Inferior parietal cortex (tissue), 1 donor: ENCODE results near the gene ANKS3.

Experiments
- DNase-seq: peaks from one replicate; pipeline ENCODE4 v3.0.0-alpha.2; 2016; ENCODE audit errors: extremely low spot score

The ANKS3 gene

GRCh38 chr16:4728676-4729075, 5.4 kb downstream of the ANKS3 start:
- no peak for DNase-seq

- no peak for DNase-seq
These were observed 7.5 kb downstream of the ANKS3 start for GRCh38 chr16:4726616-4727015.

GRCh38 chr16:4724661-4725270, 9.3 kb downstream of the ANKS3 start:
- no peak for DNase-seq

DNA sequence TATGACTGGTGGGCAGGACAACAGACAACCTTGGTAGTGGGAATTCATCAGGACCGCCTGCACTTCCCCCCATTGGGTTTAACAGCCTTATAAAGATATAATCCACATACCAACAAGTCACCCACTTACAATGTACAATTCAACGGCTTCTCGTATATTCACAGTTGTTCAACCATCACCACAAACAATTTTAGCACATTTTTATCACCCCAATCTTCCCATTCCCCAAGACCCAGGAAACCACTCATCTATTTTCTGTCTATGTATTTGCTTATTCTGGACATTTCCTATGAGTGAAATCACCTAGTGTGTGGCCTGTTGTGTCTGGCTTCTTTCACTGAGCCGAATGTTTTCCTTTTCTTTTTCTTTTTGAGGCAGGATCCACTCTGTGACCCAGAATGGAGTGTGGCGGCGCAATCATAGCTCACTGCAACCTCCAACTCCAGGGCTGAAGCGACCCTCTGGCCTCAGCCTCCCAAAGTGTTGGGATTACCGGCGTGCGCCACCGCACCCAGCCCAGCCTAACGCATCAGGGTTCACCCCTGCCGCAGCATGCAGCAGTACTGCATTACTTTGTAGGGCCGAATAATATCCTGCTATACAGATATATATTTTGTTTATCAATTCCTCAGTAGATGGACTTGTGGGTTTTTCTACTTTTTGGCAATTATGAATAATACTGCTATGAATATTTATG, 10.9 kb downstream of the ANKS3 start:
- DNase-seq = no peak

- DNase-seq = no peak
These were observed 15.6 kb downstream of the ANKS3 start for GRCh38 chr16:4718466-4718865.

DNA sequence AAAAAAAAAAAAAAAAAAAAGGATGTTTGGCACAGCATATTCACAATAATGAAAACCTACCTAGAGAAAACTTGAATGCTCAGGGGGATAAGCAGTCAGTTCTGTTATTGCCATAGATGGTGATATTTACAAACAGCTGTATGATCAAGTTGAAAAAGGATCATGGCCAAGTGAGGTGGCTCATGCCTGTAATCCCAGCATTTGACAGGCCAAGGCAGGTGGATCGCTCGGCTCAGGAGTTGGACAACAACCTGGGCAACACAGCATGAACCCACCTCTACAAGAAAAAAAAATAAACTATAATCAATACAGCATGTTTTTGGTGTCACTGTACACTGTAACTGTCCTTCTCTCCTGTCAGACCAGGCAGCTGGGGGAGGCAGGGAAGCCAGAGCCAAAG, 19.1 kb downstream of the ANKS3 start:
- DNase-seq = no peak

DNA sequence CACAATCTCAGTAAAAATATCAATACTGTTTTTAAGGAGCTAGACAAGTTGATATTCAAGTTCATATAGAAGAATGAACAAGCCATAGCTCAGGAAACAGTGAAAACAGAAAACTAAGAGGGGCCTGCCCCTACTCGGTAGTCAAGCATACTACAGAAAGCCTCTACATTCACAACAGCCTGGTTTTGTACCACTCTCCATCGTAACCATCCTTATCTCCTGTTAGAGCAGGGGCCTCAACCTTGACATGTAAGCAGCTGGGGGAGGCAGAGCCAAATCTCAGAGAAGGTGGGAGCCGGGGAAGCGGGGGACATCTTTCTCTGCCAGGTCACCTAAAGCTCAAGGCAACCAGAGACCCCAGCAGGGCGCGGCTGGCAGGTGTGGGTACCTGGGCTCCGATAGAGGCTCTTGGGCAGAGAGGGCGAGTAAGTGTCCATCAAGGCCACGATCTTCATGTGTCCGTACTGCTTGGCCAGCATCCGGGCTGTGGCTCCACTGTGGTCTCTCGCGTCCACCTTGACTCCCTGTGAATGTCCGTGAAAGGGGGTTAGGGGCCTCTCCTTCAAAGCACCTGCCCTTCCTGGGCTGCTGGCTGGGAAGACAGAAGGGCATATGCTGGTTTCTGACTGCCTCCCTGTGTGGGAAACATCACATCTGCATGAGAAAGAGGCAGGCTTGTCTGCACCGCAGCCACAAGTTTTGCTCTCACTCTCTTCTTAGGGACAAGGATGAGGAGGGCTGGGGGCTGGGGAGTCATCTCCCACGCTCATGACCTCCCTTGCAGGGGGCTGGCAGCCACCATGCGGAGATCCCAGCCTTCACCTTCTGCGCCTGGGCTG, 20.2 kb downstream of the ANKS3 start:
- DNase-seq = no peak

DNA sequence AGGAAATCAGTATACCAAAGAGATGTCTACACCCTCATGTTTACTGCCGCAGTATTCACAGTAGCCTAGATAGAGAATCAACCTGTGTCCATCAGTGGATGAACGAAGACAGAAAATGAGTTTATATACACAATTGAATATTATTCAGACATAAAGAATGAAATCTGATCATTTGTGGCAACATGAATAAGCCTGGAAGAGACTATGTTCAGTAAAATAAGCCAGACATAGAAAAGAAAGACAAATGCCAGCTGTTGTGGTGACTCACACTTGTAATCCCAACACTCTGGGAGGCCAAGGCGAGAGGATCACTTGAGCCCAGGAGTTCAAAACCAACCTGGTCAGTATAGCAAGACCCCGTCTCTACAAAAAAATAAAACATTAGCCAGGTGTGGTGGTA, 24.6 kb downstream of the ANKS3 start:
- no peak for DNase-seq

- peak; percentile 29 for DNase-seq
These were observed 27.2 kb downstream of the ANKS3 start for GRCh38 chr16:4706871-4707270.

- DNase-seq = no peak
These were observed 29.2 kb downstream of the ANKS3 start for GRCh38 chr16:4704913-4705312.

- no peak for DNase-seq
These were observed 29.6 kb downstream of the ANKS3 start for GRCh38 chr16:4704491-4704890.

DNA sequence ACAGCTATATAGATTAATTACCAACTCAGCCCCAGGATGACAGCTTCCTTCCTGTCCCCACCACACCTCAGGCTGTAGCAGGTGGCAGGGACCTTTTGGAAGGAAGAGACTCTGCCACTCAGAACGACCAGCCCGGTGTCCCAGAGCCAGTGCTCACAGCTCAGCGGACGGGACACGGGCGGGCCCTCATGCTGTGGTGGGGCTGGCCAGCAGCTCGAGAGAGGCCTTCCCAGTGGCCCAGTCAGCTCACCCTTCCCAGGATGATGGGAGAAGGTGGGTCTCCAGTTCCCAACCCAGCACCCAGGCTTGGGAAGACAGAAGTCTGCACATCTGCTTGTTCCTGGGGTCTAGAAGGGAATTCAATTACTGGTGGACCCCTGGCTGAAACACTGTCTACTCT, 30.2 kb downstream of the ANKS3 start:
- DNase-seq = no peak

- DNase-seq = no peak
These were observed 31.6 kb downstream of the ANKS3 start for GRCh38 chr16:4702466-4702808.

- DNase-seq = no peak
These were observed 32.1 kb downstream of the ANKS3 start for GRCh38 chr16:4701791-4702465.

DNA sequence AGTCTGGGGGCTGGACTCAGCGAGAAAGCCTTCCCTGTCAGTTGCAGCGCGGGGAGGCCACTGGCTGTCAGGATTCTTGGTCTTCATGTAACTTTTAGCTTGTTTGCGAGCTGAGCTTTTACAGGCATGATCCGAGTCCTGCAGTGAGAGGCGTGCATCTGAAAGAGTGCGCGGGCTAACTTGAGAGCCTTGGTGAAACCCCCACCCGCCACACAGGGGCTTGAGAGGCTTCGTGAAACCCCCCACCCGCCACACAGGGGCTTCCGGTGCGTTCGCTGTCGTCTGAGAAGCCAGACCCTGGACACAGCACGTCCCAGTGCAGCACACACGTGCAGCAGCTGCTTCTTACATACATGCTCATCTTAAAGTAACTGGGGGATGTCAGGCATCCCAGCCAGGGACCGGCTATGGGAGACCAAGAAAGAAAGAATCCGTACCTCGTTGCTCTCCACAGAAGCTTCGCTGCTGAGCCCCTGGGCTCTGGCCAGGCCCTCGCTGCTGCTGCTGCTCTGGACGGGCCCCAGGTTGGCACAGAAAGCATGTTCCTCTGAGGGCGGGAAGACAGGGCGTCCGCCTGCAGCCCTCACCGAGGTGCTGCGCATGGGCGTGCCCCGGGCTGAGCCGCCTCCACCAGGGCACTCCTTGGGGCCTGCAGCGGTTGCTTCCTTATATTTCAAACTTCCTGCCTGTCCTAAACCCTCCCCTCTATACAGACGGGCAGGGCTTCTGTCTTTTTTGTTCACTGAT, 32.9 kb downstream of the ANKS3 start:
- DNase-seq = no peak

GRCh38 chr16:4700380-4700996, 33.6 kb downstream of the ANKS3 start:
- no peak for DNase-seq

DNA sequence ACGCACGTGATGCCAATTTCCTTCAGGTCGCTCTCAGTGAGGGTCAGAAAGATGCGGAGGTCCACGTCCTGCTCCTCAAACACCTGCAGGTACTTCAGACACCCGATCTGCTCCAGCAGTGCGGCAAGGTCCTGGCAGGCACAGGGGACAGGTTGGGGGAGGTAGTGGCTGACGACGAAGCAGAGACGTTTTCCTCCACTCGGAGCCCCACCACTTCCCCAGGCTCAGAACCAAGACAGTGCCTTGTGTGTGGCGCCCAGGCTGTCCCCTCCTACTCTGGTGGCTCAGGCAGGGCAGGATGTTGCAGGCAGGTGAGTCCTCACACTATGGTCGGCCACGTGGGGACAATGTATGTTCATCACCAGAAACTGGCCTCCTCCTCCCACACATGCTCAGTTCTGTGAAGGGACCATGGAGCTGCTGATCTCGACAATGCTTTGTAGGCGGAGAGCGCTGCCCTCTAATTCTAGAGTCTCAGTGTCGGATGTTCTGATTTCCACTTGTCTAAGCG, 35.0 kb downstream of the ANKS3 start:
- DNase-seq = no peak

DNA sequence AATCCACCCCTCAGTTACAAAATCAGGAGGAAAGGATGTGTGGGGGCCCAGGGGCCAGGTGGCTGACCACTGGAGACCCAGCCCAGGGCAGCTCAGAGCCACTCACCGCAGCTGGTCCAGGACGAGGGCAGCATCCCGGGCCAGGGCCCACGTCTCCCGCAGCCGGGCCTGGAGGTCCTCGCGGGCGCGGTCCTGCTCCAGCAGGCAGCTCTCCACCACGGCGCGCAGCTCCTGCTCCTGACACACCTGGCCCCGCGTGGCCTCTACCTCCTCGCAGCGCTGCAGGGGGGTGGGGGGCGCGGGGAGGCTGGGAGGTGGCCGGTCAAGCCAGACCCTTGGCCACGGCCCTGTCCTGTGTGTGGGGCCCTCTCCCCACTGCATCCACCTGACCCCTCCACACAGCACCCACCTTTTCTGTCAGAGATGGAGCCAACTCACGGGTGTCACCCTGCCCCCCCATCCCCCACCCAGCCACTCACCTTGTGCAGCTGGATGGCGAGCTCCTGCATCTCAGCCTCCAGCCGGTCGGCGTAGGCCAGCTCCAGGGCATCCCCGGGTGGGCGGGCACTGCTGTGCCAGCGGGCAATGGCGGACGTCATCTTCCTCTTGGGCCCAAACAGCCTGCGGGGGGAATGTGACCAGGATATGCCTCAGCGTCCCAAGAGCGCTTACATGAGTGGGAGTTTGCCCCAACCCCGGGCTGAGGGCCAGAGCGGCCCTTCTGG, 35.6 kb downstream of the ANKS3 start:
- no peak for DNase-seq

DNA sequence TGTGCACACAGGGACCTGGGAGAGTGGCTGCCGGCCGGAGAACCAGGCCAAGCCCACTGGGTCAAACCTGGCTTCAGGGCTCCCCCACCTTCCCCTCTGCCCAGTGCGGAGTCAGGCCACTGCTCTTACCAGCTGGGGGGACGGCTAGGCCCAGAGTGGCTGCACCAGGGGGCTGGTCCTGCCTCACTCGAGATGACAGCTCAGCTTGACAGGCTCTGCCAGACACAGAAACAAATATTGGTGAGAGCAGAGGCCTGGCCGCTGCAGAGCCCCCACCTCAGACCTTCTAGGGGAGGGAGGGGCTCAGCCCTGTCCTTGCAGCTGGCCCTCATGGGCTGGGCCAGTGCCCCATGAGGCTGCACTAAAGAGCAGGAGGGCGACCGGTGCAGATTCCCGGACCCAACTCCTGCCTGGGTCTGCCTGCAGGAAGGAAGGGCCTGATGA, 36.2 kb downstream of the ANKS3 start:
- no peak for DNase-seq
